Liver (tissue), 9 donors: ENCODE data around the gene IYD. TPM values are rescaled to one million over a fixed set of nuclear protein-coding genes. Genes with fewer than 3 reads are reported as not detected.

Experiments
- DNase-seq: peaks from one replicate; pipeline ENCODE4 v3.0.0-alpha.2; 2017; ENCODE audit warnings: low spot score
- H3K27ac ChIP-seq, 2 donors: one replicate each; pipeline ENCODE4 v1.7.0; 2013; ENCODE audit warnings: inconsistent platforms in 2 of 2, low read length in 2 of 2, control low read depth in 1 of 2, low read depth in 1 of 2, mild to moderate bottlenecking in 1 of 2
- H3K27me3 ChIP-seq, 4 donors: one replicate each; pipeline versions ENCODE4 v1.6.1 to v1.7.0; 2013; ENCODE audit warnings: low read length in 3 of 4, inconsistent platforms in 1 of 4, mild to moderate bottlenecking in 1 of 4, moderate library complexity in 1 of 4; ENCODE audit not compliant: control insufficient read depth in 4 of 4, insufficient read depth in 4 of 4
- H3K36me3 ChIP-seq, 4 donors: one replicate each; pipeline versions ENCODE4 v1.6.1 to v1.7.0; 2013; ENCODE audit warnings: low read length in 3 of 4, mild to moderate bottlenecking in 3 of 4, low read depth in 1 of 4, moderate library complexity in 1 of 4; ENCODE audit not compliant: control insufficient read depth in 4 of 4, insufficient read depth in 3 of 4
- H3K4me1 ChIP-seq, 4 donors: one replicate each; pipeline versions ENCODE4 v1.6.1 to v1.7.0; 2013; ENCODE audit warnings: low read length in 3 of 4, mild to moderate bottlenecking in 3 of 4, moderate library complexity in 1 of 4; ENCODE audit not compliant: control insufficient read depth in 4 of 4, insufficient read depth in 4 of 4
- H3K4me3 ChIP-seq, 3 donors: one replicate each; pipeline versions ENCODE4 v1.6.1 to v1.7.0; 2013; ENCODE audit warnings: low read length in 3 of 3, control low read depth in 1 of 3, low read depth in 1 of 3, mild to moderate bottlenecking in 1 of 3
- H3K9ac ChIP-seq, 2 donors: one replicate each; pipeline ENCODE4 v1.7.0; 2013; ENCODE audit warnings: low read length in 2 of 2, mild to moderate bottlenecking in 2 of 2, moderate library complexity in 2 of 2, control low read depth in 1 of 2, low read depth in 1 of 2
- H3K9me3 ChIP-seq, 4 donors: one replicate each; pipeline versions ENCODE4 v1.6.1 to v1.7.0; 2013; ENCODE audit warnings: low read length in 3 of 4; ENCODE audit not compliant: control insufficient read depth in 4 of 4
- ATF3 ChIP-seq: IDR thresholded peaks from 2 replicates; pipeline ENCODE4 v1.6.1; 2016; ENCODE audit warnings: antibody characterized with exemption
- EGR1 ChIP-seq, 2 donors: IDR thresholded peaks; 2 replicates each; pipeline ENCODE4 v1.6.1; 2016 to 2018; ENCODE audit warnings: antibody characterized with exemption in 2 of 2, low read depth in 2 of 2
- FOXA1 ChIP-seq: IDR thresholded peaks from 2 replicates; pipeline ENCODE4 v1.6.1; 2016; ENCODE audit warnings: antibody characterized with exemption
- FOXA2 ChIP-seq: IDR thresholded peaks from 2 replicates; pipeline ENCODE4 v1.6.1; 2016; ENCODE audit warnings: antibody characterized with exemption
- GABPA ChIP-seq, 2 donors: IDR thresholded peaks in 1 of 2; conservative IDR thresholded peaks in 1 of 2; 2 replicates each; pipeline ENCODE4 v1.6.1; 2016; ENCODE audit warnings: antibody characterized with exemption in 2 of 2, mild to moderate bottlenecking in 1 of 2, moderate library complexity in 1 of 2
- HNF4A ChIP-seq, 2 donors: conservative IDR thresholded peaks; 2 replicates each; pipeline ENCODE4 v1.6.1; 2016; ENCODE audit warnings: antibody characterized with exemption in 2 of 2, mild to moderate bottlenecking in 2 of 2
- JUND ChIP-seq, 2 donors: IDR thresholded peaks; 2 replicates each; pipeline ENCODE4 v1.6.1; 2016; ENCODE audit warnings: antibody characterized with exemption in 2 of 2
- MAX ChIP-seq: IDR thresholded peaks from 2 replicates; pipeline ENCODE4 v1.6.1; 2016; ENCODE audit warnings: antibody characterized with exemption
- NR2F2 ChIP-seq: IDR thresholded peaks from 2 replicates; pipeline ENCODE4 v1.6.1; 2016; ENCODE audit warnings: antibody characterized with exemption
- REST ChIP-seq: IDR thresholded peaks from 2 replicates; pipeline ENCODE4 v1.6.1; 2016; ENCODE audit warnings: antibody characterized with exemption, mild to moderate bottlenecking
- SP1 ChIP-seq: IDR thresholded peaks from 2 replicates; pipeline ENCODE4 v1.6.1; 2018; ENCODE audit warnings: antibody characterized with exemption, mild to moderate bottlenecking
- TAF1 ChIP-seq: conservative IDR thresholded peaks from 2 replicates; pipeline ENCODE4 v1.6.1; 2016; ENCODE audit warnings: antibody characterized with exemption, mild to moderate bottlenecking
- WGBS: extraction: QIAGEN DNeasy Blood & Tissue Kit; methylation state at CpG from one replicate; pipeline ENCODE4 v1.1.7; 2013; 5-methylcytosine and 5-hydroxymethylcytosine counted together
- polyA plus RNA-seq, 2 donors: library from polyadenylated mRNA; stranded (reverse) in 1 of 2; unstranded in 1 of 2; fragments of 200-250 nt in 1 of 2; fragments of >200 nt in 1 of 2; fragmentation: Nextera tagmentation in 1 of 2; extraction: Ambion mirVana in 1 of 2; gene quantifications; one replicate each; pipeline versions ENCODE4 v1.2.1 to v1.2.3, GENCODE V29; 2013 to 2015
- total RNA-seq, 2 donors: library from RNA; depleted of rRNA; stranded (reverse); fragments of >200 nt; gene quantifications; one replicate each; pipeline ENCODE4 v1.2.3, GENCODE V29; 2014
- donor health status: healthy.
- donor health status: healthy.
- donor health status: healthy.
- donor health status: healthy.
- donor health status: healthy.

Gene IYD
- total and polyA plus RNA-seq, 4 donors = 1.6 to 6.2 (median 2.6) TPM

GRCh38 chr6:150325066-150325772 is 43.6 kb upstream of the IYD start (continued):
- TF ChIP-seq SP1 (no peak), FOXA2 (no peak), JUND (IDR thresholded peaks at IDR 0.05) (no peak), MAX (no peak)

- H3K27ac ChIP-seq = no peak overlapping the region
- no peaks in the 10 kb centered on the region for H3K36me3 ChIP-seq
- H3K4me3 ChIP-seq = no peak overlapping the region
- H3K9me3 ChIP-seq = no peaks in the 10 kb centered on the region
- DNase-seq = no peak
- H3K9ac ChIP-seq = no peak overlapping the region
- WGBS = 87% methylated on average over 5 of the region's 5 CpGs
- H3K27me3 ChIP-seq = no peaks in the 10 kb centered on the region
- no peaks in the 10 kb centered on the region for H3K4me1 ChIP-seq
- no peak for TF ChIP-seq SP1
- no peak for TF ChIP-seq JUND (IDR thresholded peaks at IDR 0.05)
These were observed 41.6 kb upstream of the IYD start for GRCh38 chr6:150327117-150327774.

- Histone ChIP-seq H3K9ac (no peak overlapping the region), H3K4me3 (no peak overlapping the region), H3K4me1 (no peaks in the 10 kb centered on the region), H3K27ac (no peak overlapping the region), H3K27me3 (no peaks in the 10 kb centered on the region), H3K9me3 (no peaks in the 10 kb centered on the region), H3K36me3 (no peaks in the 10 kb centered on the region)
- DNase-seq = no peak
- WGBS = 83% methylated on average over 6 of the region's 6 CpGs
- TF ChIP-seq ATF3 (no peak), REST (no peak), EGR1 (IDR thresholded peaks at IDR 0.05; ENCODE audit: low read depth in 2 of 2) (no peak), TAF1 (no peak), FOXA1 (no peak), GABPA (IDR thresholded peaks at IDR 0.05 in 1 of 2, conservative IDR thresholded peaks at IDR 0.05 in 1 of 2) (no peak), NR2F2 (no peak), FOXA2 (no peak), JUND (IDR thresholded peaks at IDR 0.05) (no peak), HNF4A (conservative IDR thresholded peaks at IDR 0.05) (no peak), MAX (no peak)
These were observed 39.9 kb upstream of the IYD start for GRCh38 chr6:150328744-150329405.
